Neural cell (in vitro differentiated cells): ENCODE measurements around the gene BMP7.

Experiments
- CTCF ChIP-seq: fragments of 450-650 bp; IDR thresholded peaks from 2 replicates; pipeline ENCODE4 v1.5.1; 2014; ENCODE audit warnings: antibody characterized with exemption, mild to moderate bottlenecking, moderate library complexity; ENCODE audit not compliant: poor library complexity, severe bottlenecking
- EZH2 ChIP-seq: fragments of 200-600, 300-800 bp; shearing (Covaris generic), sonication (generic); IDR thresholded peaks from 2 replicates; pipeline ENCODE4 v1.6.1; 2014; ENCODE audit warnings: antibody characterized with exemption, low read length, borderline replicate concordance, mild to moderate bottlenecking; ENCODE audit not compliant: insufficient read depth, poor library complexity, severe bottlenecking
- POLR2AphosphoS5 ChIP-seq: IDR thresholded peaks from 2 replicates; pipeline ENCODE4 v1.6.1; 2012
- SMC3 ChIP-seq: fragments of 450-650 bp; conservative IDR thresholded peaks from 2 replicates; pipeline ENCODE4 v1.6.1; 2014; ENCODE audit warnings: antibody characterized with exemption, mild to moderate bottlenecking, moderate library complexity; ENCODE audit not compliant: poor library complexity

- TF ChIP-seq CTCF (no peak), POLR2AphosphoS5 (no peak), EZH2 (no peak), SMC3 (no peak)
Observed at GRCh38 chr20:57208198-57208597, 58.2 kb downstream of the BMP7 start.
